HG03439 (cell line): ENCODE data around the gene BRD9.
"Not testable (repeated sequence)": the region's sequence is repeated elsewhere in the genome, so short reads cannot be mapped to it uniquely, and the experiment has no call there.

Experiments used
- ATAC-seq: cut with Tn5 transposase; IDR thresholded peaks from one replicate; pipeline ENCODE4 v1.9.1; 2021; ENCODE audit warnings: mild to moderate bottlenecking, moderate library complexity; ENCODE audit not compliant: unreplicated experiment

Gene BRD9

GRCh38 chr5:892394-893136 lies at the start of gene BRD9, which contains the start of gene TRIP13:
TSS of gene BRD9 (minus strand) at chr5:892801. CDS start at chr5:892657, 144 bp downstream.
TSS of gene TRIP13 (plus strand) at chr5:892884. CDS start at chr5:892999, 115 bp downstream.
- peak; percentile 92 for ATAC-seq

GRCh38 chr5:940741-941140 lies 48.1 kb upstream of the BRD9 start:
- not testable (repeated sequence) for ATAC-seq

GRCh38 chr5:939368-939767 lies 46.8 kb upstream of the BRD9 start:
- ATAC-seq = no peak

GRCh38 chr5:937151-937924 lies 44.7 kb upstream of the BRD9 start:
- no peak for ATAC-seq

- ATAC-seq = no peak
Observed at GRCh38 chr5:936149-937144, 43.8 kb upstream of the BRD9 start.

- ATAC-seq = no peak
Observed at GRCh38 chr5:935510-936084, 43.0 kb upstream of the BRD9 start.

- not testable (repeated sequence) for ATAC-seq
Observed at GRCh38 chr5:934381-934967, 41.9 kb upstream of the BRD9 start.

- not testable (repeated sequence) for ATAC-seq
Observed at GRCh38 chr5:933951-934350, 41.4 kb upstream of the BRD9 start.

- ATAC-seq = no peak
Observed at GRCh38 chr5:933251-933861, 40.8 kb upstream of the BRD9 start.

- no peak for ATAC-seq
Observed at GRCh38 chr5:932628-933250, 40.1 kb upstream of the BRD9 start.

GRCh38 chr5:932151-932627 lies 39.6 kb upstream of the BRD9 start:
- ATAC-seq = no peak

GRCh38 chr5:931570-932145 lies 39.1 kb upstream of the BRD9 start:
- ATAC-seq = no peak

GRCh38 chr5:930866-931265 lies 38.3 kb upstream of the BRD9 start:
- ATAC-seq = no peak

GRCh38 chr5:929596-929995 lies 37.0 kb upstream of the BRD9 start:
- ATAC-seq = no peak

- not testable (repeated sequence) for ATAC-seq
Observed at GRCh38 chr5:929182-929581, 36.6 kb upstream of the BRD9 start.

GRCh38 chr5:927172-928015 lies 34.8 kb upstream of the BRD9 start:
- ATAC-seq = no peak

GRCh38 chr5:926417-927171 lies 34.0 kb upstream of the BRD9 start:
- ATAC-seq = no peak
